Psoas muscle (tissue), 8 donors: ENCODE data around the gene GATD1. TPM values are rescaled to one million over a fixed set of nuclear protein-coding genes. Genes with fewer than 3 reads are reported as not detected.

Experiments
- ATAC-seq, 4 donors: fragments of 200-7000 bp; cut with Tn5 transposase; one replicate each; pipeline ENCODE4 v1.9.1; 2020; ENCODE audit warnings: moderate library complexity in 3 of 4, mild to moderate bottlenecking in 2 of 4
- DNase-seq, 2 donors: peaks; one replicate each; pipeline ENCODE4 v3.0.0-alpha.2; 2020
- H3K27ac ChIP-seq: fragments of 200-600 bp; one replicate; pipeline ENCODE4 v1.8.0; 2022
- H3K27me3 ChIP-seq, 3 donors: fragments of 200-600 bp in 1 of 3; one replicate each; pipeline versions ENCODE4 v1.6.1 to v1.8.0; 2013 to 2022; ENCODE audit warnings: low read length in 2 of 3, mild to moderate bottlenecking in 2 of 3, moderate library complexity in 1 of 3; ENCODE audit not compliant: insufficient read depth in 3 of 3
- H3K36me3 ChIP-seq, 2 donors: fragments of 200-600 bp in 1 of 2; one replicate each; pipeline versions ENCODE4 v1.6.1 to v1.8.0; 2013 to 2022; ENCODE audit warnings: low read depth in 1 of 2, mild to moderate bottlenecking in 1 of 2, moderate library complexity in 1 of 2; ENCODE audit not compliant: insufficient read depth in 1 of 2
- H3K4me1 ChIP-seq: fragments of 200-600 bp; one replicate; pipeline ENCODE4 v1.8.0; 2022
- H3K4me3 ChIP-seq: fragments of 200-600 bp; one replicate; pipeline ENCODE4 v1.8.0; 2022; ENCODE audit warnings: mild to moderate bottlenecking
- H3K9me3 ChIP-seq: fragments of 200-600 bp; one replicate; pipeline ENCODE4 v1.8.0; 2022
- CTCF ChIP-seq: fragments of 200-600 bp; IDR thresholded peaks from one replicate; pipeline ENCODE4 v1.8.0; 2022; ENCODE audit warnings: antibody characterized with exemption
- WGBS, 3 donors: extraction: QIAGEN DNeasy Blood & Tissue Kit; methylation state at CpG; one replicate each; pipeline versions ENCODE4 v1.1.6 to v1.1.7; 2013; 5-methylcytosine and 5-hydroxymethylcytosine counted together
- intact Hi-C, 2 donors: fragments of 100-400 bp; cut with DNase I; formaldehyde crosslinking; loops; one replicate each; pipeline versions ENCODE4 v1.11.0 to v1.14.2; 2022
- polyA plus RNA-seq, 3 donors: library from polyadenylated mRNA; stranded (reverse); fragments of 200-250 nt; gene quantifications; one replicate each; pipeline ENCODE4 v1.2.3, GENCODE V29; 2013
- total RNA-seq, 4 donors: library from RNA; stranded (reverse); fragmentation: NEBNext Ultra II Directional in 2 of 4; extraction: Animal tissue kit (Norgen Biotek cat#: 25700) in 2 of 4; gene quantifications; one replicate each; pipeline versions ENCODE4 v1.2.1 to v1.2.4, GENCODE V29; 2021 to 2023
- donor health status: healthy with polysubstance abuse.
- donor health status: DM: no; HTN: no; CAD: no; lungs with moderate emphysema.
- donor health status: Bipolar disorder and iron deficiency.
- donor health status: healthy.
- donor health status: DM: yes; HTN: yes; CAD: no.
- donor health status: DM: no; HTN: no; CAD: no.
- donor health status: DM: no; HTN: no; CAD: no.
- donor health status: DM: yes; HTN: yes; CAD: no.

Gene GATD1
- total and polyA plus RNA-seq, 7 donors, result 11.0 to 32.6 (median 20.9) TPM

GRCh38 chr11:799641-800316 lies 22.5 kb upstream of the GATD1 start:
- Histone ChIP-seq H3K4me1 (peaks cover 33% of the 10 kb centered on the region), H3K27me3 (peaks cover 0 to 4% (median 0%) of the 10 kb centered on the region in 3 donors), H3K36me3 (peaks cover 0 to 44% of the 10 kb centered on the region in 2 donors), H3K4me3 (no peak overlapping the region), H3K27ac (no peak overlapping the region), H3K9me3 (no peaks in the 10 kb centered on the region)
- no peak for ATAC-seq
- whole genome bisulfite sequencing, 3 donors, result 93 to 96% (median 94%) methylated on average over 28 to 32 of the region's 32 CpGs
- intact Hi-C loops, result no loop called here
- peak in 1 of 2 donors; percentile 54 for DNase-seq
- TF ChIP-seq CTCF, result no peak

GRCh38 chr11:798093-798713 lies 20.9 kb upstream of the GATD1 start, which contains the start of gene SLC25A22:
TSS of gene SLC25A22 (minus strand) at chr11:798281. CDS start at chr11:795006, 3,275 bp downstream.
- Histone ChIP-seq H3K4me1 (peaks cover 21% of the 10 kb centered on the region), H3K27ac (peak within 1 kb of the TSS; percentile 25), H3K9me3 (no peaks in the 10 kb centered on the region), H3K4me3 (peak within 1 kb of the TSS; percentile 74), H3K27me3 (peaks cover 0 to 11% (median 8%) of the 10 kb centered on the region in 3 donors), H3K36me3 (peaks cover 0 to 42% of the 10 kb centered on the region in 2 donors)
- DNase-seq (peak; percentile 83 to 89), ATAC-seq (peak; percentile 71 to 84 (median 83))
- intact Hi-C loops, result no loop called here
- WGBS, 3 donors, result 6 to 8% (median 8%) methylated on average over 42 to 69 of the region's 69 CpGs
- peak; percentile 86 for TF ChIP-seq CTCF

- peaks cover 21% of the 10 kb centered on the region for H3K4me1 ChIP-seq
- intact Hi-C loops, result no loop called here
- WGBS, 3 donors, result 2 to 3% (median 2%) methylated on average over 49 to 57 of the region's 57 CpGs
- H3K4me3 ChIP-seq, result peak overlapping the region; percentile 74
- H3K9me3 ChIP-seq, result no peaks in the 10 kb centered on the region
- H3K27ac ChIP-seq, result peak overlapping the region; percentile 25
- DNase-seq (peak; percentile 73 to 80), ATAC-seq (peak; percentile 29 to 40 (median 34))
- peaks cover 0 to 35% of the 10 kb centered on the region in 2 donors for H3K36me3 ChIP-seq
- TF ChIP-seq CTCF, result no peak
- H3K27me3 ChIP-seq, result peaks cover 0 to 15% (median 8%) of the 10 kb centered on the region in 3 donors
Observed at GRCh38 chr11:797296-798092, 20.2 kb upstream of the GATD1 start.

- Histone ChIP-seq H3K4me1 (peaks cover 21% of the 10 kb centered on the region), H3K36me3 (peaks cover 0 to 27% of the 10 kb centered on the region in 2 donors), H3K27ac (peak overlapping the region; percentile 25), H3K9me3 (no peaks in the 10 kb centered on the region), H3K4me3 (peak overlapping the region; percentile 74), H3K27me3 (peaks cover 0 to 15% (median 10%) of the 10 kb centered on the region in 3 donors)
- WGBS, 3 donors, result 36 to 52% (median 39%) methylated on average over 15 to 18 of the region's 18 CpGs
- TF ChIP-seq CTCF, result no peak
- intact Hi-C loops, result no loop called here
- ATAC-seq, result no peak
- DNase-seq, result peak in 1 of 2 donors; percentile 54
Observed at GRCh38 chr11:796565-797295, 19.4 kb upstream of the GATD1 start.
